ENCODE measurements around the gene KCNJ12.

GRCh38 chr17:21372256-21372954, 3.8 kb upstream of the KCNJ12 start:
- TF ChIP-seq POLR2A (IDR thresholded peaks at IDR 0.05) (no peak), CTCF (IDR thresholded peaks at IDR 0.05) (no peak)
